ENCODE measurements around the gene NEGR1. TPM values are rescaled to one million over a fixed set of nuclear protein-coding genes. Genes with fewer than 3 reads are reported as not detected.
"Not testable (repeated sequence)": the region's sequence is repeated elsewhere in the genome, so short reads cannot be mapped to it uniquely, and the experiment has no call there.

The NEGR1 gene
- total RNA-seq, 1 donor from 2014 or later: 19.2 TPM

GRCh38 chr1:72241397-72241796 lies 40.9 kb downstream of the NEGR1 start:
- Histone ChIP-seq H3K36me3 (no peaks in the 10 kb centered on the region), H3K27me3 (no peaks in the 10 kb centered on the region), H3K27ac (no peak overlapping the region), H3K9me3 (no peaks in the 10 kb centered on the region), H3K4me1 (no peaks in the 10 kb centered on the region), H3K4me3 (no peak overlapping the region)
- intact Hi-C loops (cut with DNase I): no loop called here
- no peak for DNase-seq (ENCODE audit: extremely low spot score in 2 of 2)
- TF ChIP-seq, protein P1, sequence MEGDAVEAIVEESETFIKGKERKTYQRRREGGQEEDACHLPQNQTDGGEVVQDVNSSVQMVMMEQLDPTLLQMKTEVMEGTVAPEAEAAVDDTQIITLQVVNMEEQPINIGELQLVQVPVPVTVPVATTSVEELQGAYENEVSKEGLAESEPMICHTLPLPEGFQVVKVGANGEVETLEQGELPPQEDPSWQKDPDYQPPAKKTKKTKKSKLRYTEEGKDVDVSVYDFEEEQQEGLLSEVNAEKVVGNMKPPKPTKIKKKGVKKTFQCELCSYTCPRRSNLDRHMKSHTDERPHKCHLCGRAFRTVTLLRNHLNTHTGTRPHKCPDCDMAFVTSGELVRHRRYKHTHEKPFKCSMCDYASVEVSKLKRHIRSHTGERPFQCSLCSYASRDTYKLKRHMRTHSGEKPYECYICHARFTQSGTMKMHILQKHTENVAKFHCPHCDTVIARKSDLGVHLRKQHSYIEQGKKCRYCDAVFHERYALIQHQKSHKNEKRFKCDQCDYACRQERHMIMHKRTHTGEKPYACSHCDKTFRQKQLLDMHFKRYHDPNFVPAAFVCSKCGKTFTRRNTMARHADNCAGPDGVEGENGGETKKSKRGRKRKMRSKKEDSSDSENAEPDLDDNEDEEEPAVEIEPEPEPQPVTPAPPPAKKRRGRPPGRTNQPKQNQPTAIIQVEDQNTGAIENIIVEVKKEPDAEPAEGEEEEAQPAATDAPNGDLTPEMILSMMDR (IDR thresholded peaks at IDR 0.05): no peak
- no peak for TF ChIP-seq POLR2A (IDR thresholded peaks at IDR 0.05)
- no peak for TF ChIP-seq POLR2AphosphoS5 (IDR thresholded peaks at IDR 0.05; ENCODE audit: insufficient read depth in 1 of 2, low read depth in 1 of 2)

- intact Hi-C loops (cut with DNase I): loop anchor here (2.0 kb wide), 1 partner anchor 19 kb away; no protein-coding TSS in a partner anchor
- H3K4me3 ChIP-seq; H3K9me3 ChIP-seq; H3K4me1 ChIP-seq; H3K27ac ChIP-seq; DNase-seq (ENCODE audit: extremely low spot score in 2 of 2); H3K27me3 ChIP-seq; H3K36me3 ChIP-seq: not testable (repeated sequence)
Measured at GRCh38 chr1:72235931-72236330, 46.4 kb downstream of the NEGR1 start.

GRCh38 chr1:72235062-72235461 lies 47.3 kb downstream of the NEGR1 start:
- Histone ChIP-seq H3K27ac (no peak overlapping the region), H3K4me3 (no peak overlapping the region), H3K36me3 (no peaks in the 10 kb centered on the region), H3K9me3 (no peaks in the 10 kb centered on the region), H3K27me3 (no peaks in the 10 kb centered on the region), H3K4me1 (no peaks in the 10 kb centered on the region)
- no peak for DNase-seq (ENCODE audit: extremely low spot score in 2 of 2)
- TF ChIP-seq, protein P1 (IDR thresholded peaks at IDR 0.05): no peak
- TF ChIP-seq POLR2A (IDR thresholded peaks at IDR 0.05) (no peak), POLR2AphosphoS5 (IDR thresholded peaks at IDR 0.05; ENCODE audit: insufficient read depth in 1 of 2, low read depth in 1 of 2) (no peak)
- intact Hi-C loops (cut with DNase I): no loop called here

- no peak for DNase-seq (ENCODE audit: extremely low spot score in 2 of 2)
- intact Hi-C loops (cut with DNase I): no loop called here
- H3K9me3 ChIP-seq: no peaks in the 10 kb centered on the region
- H3K27me3 ChIP-seq: no peaks in the 10 kb centered on the region
- no peaks in the 10 kb centered on the region for H3K4me1 ChIP-seq
- H3K27ac ChIP-seq: no peak overlapping the region
- H3K36me3 ChIP-seq: no peaks in the 10 kb centered on the region
- no peak overlapping the region for H3K4me3 ChIP-seq
- TF ChIP-seq POLR2A (IDR thresholded peaks at IDR 0.05) (no peak), POLR2AphosphoS5 (IDR thresholded peaks at IDR 0.05; ENCODE audit: insufficient read depth in 1 of 2, low read depth in 1 of 2) (no peak)
- TF ChIP-seq, protein P1 (IDR thresholded peaks at IDR 0.05): no peak
Measured at GRCh38 chr1:72230746-72231145, 51.6 kb downstream of the NEGR1 start.

DNA sequence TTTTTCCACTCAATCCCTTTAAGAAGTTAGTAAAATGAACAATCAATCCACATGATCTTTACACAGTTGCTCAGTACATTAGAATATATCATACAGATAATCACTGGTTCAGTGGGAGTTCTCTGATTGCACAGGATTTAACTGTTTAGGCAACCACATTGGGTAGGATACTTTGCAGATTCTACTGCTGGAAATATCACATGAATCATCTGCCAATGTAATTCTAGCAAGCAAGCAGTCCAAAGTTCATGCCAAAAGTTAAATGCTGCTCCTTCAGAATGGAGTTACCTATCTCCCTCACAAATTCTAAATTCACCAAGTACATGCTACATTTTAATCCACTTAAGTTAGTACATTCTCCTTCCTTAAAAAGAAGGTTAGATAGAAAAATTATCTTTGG lies 52.4 kb downstream of the NEGR1 start:
- no peak for DNase-seq (ENCODE audit: extremely low spot score in 2 of 2)
- TF ChIP-seq, protein P1 (IDR thresholded peaks at IDR 0.05): no peak
- no peak for TF ChIP-seq POLR2AphosphoS5 (IDR thresholded peaks at IDR 0.05; ENCODE audit: insufficient read depth in 1 of 2, low read depth in 1 of 2)
- TF ChIP-seq POLR2A (IDR thresholded peaks at IDR 0.05): no peak
- Histone ChIP-seq H3K27me3 (no peaks in the 10 kb centered on the region), H3K27ac (no peak overlapping the region), H3K4me3 (no peak overlapping the region), H3K9me3 (no peaks in the 10 kb centered on the region), H3K4me1 (no peaks in the 10 kb centered on the region), H3K36me3 (no peaks in the 10 kb centered on the region)
- intact Hi-C loops (cut with DNase I): no loop called here

DNA sequence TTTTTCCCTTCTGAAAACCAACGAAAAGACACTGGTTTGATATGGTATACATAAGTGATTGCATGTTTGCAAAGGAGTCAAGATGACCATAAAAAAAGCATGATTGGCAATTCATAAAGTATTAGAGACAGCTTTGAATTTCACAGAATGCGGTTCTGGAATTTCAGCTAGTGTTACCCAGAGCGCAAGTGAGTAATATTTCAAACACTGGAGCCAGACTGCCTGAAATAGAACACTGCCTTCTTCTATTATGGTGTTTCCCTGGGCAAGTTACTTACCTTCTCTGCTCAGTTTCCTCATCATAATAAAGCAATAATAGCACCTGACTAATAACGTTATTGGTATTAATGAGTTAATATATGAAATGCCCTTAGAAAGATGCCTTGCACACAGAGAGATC lies 54.7 kb downstream of the NEGR1 start:
- Histone ChIP-seq H3K36me3 (no peaks in the 10 kb centered on the region), H3K27ac (no peak overlapping the region), H3K9me3 (no peaks in the 10 kb centered on the region), H3K4me3 (no peak overlapping the region), H3K4me1 (no peaks in the 10 kb centered on the region), H3K27me3 (no peaks in the 10 kb centered on the region)
- intact Hi-C loops (cut with DNase I): no loop called here
- TF ChIP-seq POLR2A (IDR thresholded peaks at IDR 0.05) (no peak), POLR2AphosphoS5 (IDR thresholded peaks at IDR 0.05; ENCODE audit: insufficient read depth in 1 of 2, low read depth in 1 of 2) (no peak)
- TF ChIP-seq, protein P1 (IDR thresholded peaks at IDR 0.05): no peak
- DNase-seq (ENCODE audit: extremely low spot score in 2 of 2): no peak
